Cardiac muscle cell (in vitro differentiated cells and primary cell): ENCODE measurements around the gene ITGB2. TPM values are rescaled to one million over a fixed set of nuclear protein-coding genes. Genes with fewer than 3 reads are reported as not detected.

Experiments
- DNase-seq, 2 donors: peaks; one replicate each; pipeline versions ENCODE4 v3.0.0 to v3.0.0-alpha.2; 2010 to 2017; ENCODE audit warnings: low read depth in 1 of 2, low spot score in 1 of 2
- H3K27ac ChIP-seq: fragments of 200-600 bp; sonication (generic); 2 replicates; pipeline ENCODE4 v1.5.1; 2016
- H3K27me3 ChIP-seq: fragments of 200-600 bp; sonication (generic); 2 replicates; pipeline ENCODE4 v1.6.0; 2016; ENCODE audit warnings: control low read depth
- H3K36me3 ChIP-seq: fragments of 200-600 bp; sonication (generic); 2 replicates; pipeline ENCODE4 v1.5.1; 2016; ENCODE audit warnings: control low read depth
- H3K4me1 ChIP-seq: fragments of 200-600 bp; sonication (generic); 2 replicates; pipeline ENCODE4 v1.8.1; 2017; ENCODE audit warnings: low read depth, mild to moderate bottlenecking, mixed run types
- H3K4me3 ChIP-seq: fragments of 200-600 bp; sonication (generic); 2 replicates; pipeline ENCODE4 v1.5.1; 2016; ENCODE audit warnings: mild to moderate bottlenecking
- H3K9me3 ChIP-seq: fragments of 200-600 bp; sonication (generic); 2 replicates; pipeline ENCODE4 v1.5.1; 2017; ENCODE audit warnings: low read depth, mild to moderate bottlenecking, control low read depth
- polyA plus RNA-seq: library from polyadenylated mRNA; unstranded; fragments of >200 nt; fragmentation: Nextera tagmentation; extraction: Ambion mirVana; gene quantifications from 2 replicates; pipeline ENCODE4 v1.2.1, GENCODE V29; 2016
- total RNA-seq: library from RNA; depleted of rRNA; stranded (reverse); fragments of >200 nt; gene quantifications from 2 replicates; pipeline ENCODE4 v1.2.3, GENCODE V29; 2016
- TF ChIP-seq, protein P1 (sequence below): IDR thresholded peaks from 2 replicates; pipeline ENCODE4 v1.5.1; 2012; ENCODE audit warnings: low read depth, mild to moderate bottlenecking, low read length

The ITGB2 gene
- total and polyA plus RNA-seq, 2 experiments from 2014 or later: 0.27 to 0.57 TPM

DNA sequence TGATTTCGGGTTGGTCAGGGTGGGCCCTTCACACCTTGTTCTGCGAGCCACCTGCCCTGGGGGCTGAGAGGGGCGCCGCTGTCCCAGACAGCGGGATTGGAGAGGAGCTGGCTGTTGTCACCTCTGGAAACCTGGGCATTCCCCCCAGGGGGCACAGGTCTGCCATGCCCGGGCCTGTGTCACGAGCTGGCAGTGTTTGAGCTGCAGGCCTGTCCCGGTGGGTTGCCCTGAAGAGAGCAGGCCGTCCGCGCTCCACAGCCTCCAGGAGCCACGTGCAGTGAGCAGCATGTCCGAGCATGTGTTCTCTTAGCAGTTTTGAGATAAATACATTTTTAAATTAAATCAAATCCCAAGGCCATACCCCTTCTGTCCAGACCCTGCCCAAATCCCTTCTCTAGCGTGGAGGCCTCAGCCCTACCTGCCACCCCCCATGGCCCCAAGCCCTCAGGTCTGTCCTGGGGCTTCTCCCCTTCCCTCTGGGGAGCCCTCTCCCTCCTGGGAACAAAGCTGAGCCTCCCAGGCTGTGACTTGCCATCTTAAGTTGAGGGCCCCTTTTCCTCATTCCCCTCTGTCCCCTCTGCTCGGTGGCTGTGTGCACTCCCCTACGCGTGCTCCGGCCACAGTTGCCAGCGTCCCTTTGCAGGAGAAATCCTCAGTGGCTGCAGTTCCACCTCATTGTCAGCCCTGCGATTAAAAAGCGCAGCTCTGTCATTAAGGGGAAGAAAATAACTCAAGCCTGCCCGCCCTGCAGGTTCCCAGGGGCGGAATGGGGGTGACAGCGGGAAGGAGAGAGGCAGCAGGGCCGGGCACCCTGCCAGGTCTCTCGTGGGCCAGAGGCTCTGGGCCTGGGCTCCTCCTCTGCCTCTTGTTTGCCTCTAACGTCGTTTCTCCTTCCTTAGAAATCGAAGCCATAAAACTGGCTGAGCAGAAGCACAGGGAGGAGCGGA, 45.7 kb upstream of the ITGB2 start:
- Histone ChIP-seq H3K4me3 (no peak overlapping the region), H3K4me1 (peaks cover 22% of the 10 kb centered on the region), H3K36me3 (no peaks in the 10 kb centered on the region), H3K9me3 (no peaks in the 10 kb centered on the region), H3K27ac (peak overlapping the region; percentile 45), H3K27me3 (no peaks in the 10 kb centered on the region)
- peak in 1 of 2 donors; percentile 60 for DNase-seq
- TF ChIP-seq, protein P1, sequence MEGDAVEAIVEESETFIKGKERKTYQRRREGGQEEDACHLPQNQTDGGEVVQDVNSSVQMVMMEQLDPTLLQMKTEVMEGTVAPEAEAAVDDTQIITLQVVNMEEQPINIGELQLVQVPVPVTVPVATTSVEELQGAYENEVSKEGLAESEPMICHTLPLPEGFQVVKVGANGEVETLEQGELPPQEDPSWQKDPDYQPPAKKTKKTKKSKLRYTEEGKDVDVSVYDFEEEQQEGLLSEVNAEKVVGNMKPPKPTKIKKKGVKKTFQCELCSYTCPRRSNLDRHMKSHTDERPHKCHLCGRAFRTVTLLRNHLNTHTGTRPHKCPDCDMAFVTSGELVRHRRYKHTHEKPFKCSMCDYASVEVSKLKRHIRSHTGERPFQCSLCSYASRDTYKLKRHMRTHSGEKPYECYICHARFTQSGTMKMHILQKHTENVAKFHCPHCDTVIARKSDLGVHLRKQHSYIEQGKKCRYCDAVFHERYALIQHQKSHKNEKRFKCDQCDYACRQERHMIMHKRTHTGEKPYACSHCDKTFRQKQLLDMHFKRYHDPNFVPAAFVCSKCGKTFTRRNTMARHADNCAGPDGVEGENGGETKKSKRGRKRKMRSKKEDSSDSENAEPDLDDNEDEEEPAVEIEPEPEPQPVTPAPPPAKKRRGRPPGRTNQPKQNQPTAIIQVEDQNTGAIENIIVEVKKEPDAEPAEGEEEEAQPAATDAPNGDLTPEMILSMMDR: no peak

DNA sequence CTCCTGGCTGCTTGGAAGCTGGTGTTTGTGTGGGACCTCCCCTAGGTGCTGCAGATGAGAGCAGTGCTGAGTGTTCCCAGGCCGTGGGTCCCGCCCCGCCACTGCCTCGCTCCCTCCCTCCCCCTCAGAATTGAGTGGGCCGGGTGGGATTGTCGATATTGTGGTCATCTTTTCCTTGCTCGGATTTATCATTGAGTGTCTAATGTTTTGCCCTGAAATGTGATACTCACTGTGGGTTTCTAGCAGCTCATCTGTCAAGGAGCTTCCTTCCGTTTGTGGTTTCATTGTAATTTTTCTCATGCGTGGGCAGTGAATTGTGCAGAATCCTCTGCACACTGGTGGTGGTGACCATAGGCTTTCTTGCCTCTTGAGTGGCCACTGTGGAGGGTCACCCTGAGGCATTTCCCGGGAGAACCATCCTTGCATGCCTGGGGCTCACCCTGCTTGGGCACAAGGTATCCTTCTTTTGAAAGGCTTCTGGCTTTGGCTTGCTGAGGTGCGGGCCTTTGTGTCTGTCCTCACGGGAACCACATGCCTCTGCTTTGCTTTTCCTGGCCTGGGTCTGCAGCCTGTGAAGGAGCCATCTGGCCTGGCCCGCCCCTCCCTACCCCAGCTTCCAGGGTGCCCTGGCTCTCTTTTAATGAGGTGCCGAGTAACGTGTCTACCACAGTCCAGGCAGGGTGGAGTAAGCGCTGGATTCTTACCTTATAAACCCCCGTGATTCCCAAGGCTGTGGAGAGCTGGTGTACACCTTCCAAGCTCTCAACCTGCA, 44.7 kb upstream of the ITGB2 start:
- Histone ChIP-seq H3K4me1 (peaks cover 22% of the 10 kb centered on the region), H3K27ac (peak overlapping the region; percentile 45)
- peak in 1 of 2 donors; percentile 62 for DNase-seq

DNA sequence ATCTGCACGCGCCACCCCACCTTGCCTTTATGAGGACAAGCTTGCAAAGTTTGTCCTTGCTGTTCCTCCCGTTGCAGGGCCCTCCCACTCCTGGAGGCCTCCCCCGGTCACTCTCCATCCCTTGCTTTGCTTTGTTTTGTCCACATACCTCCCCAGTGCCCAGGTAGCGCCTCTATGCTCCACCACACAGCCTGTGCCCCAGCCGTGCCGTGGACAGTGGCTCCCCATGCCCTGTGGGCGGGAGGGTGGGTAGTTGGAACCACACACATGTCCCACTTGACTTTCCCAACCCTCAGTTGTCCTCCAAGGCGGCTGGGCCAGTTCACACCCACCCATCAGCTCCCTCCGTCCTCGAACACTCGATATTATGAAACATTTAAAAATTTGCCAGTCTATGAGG, 43.7 kb upstream of the ITGB2 start:
- DNase-seq: no peak
- Histone ChIP-seq H3K27me3 (no peaks in the 10 kb centered on the region), H3K27ac (no peak overlapping the region), H3K9me3 (no peaks in the 10 kb centered on the region), H3K36me3 (peaks cover 11% of the 10 kb centered on the region), H3K4me3 (no peak overlapping the region), H3K4me1 (peaks cover 14% of the 10 kb centered on the region)
- TF ChIP-seq, protein P1: no peak

More for the DNA sequence above, 44.7 kb upstream of the ITGB2 start:
- TF ChIP-seq, protein P1: no peak
- H3K36me3 ChIP-seq: peaks cover 8% of the 10 kb centered on the region
- H3K9me3 ChIP-seq: no peaks in the 10 kb centered on the region
- H3K27me3 ChIP-seq: no peaks in the 10 kb centered on the region
- H3K4me3 ChIP-seq: no peak overlapping the region

DNA sequence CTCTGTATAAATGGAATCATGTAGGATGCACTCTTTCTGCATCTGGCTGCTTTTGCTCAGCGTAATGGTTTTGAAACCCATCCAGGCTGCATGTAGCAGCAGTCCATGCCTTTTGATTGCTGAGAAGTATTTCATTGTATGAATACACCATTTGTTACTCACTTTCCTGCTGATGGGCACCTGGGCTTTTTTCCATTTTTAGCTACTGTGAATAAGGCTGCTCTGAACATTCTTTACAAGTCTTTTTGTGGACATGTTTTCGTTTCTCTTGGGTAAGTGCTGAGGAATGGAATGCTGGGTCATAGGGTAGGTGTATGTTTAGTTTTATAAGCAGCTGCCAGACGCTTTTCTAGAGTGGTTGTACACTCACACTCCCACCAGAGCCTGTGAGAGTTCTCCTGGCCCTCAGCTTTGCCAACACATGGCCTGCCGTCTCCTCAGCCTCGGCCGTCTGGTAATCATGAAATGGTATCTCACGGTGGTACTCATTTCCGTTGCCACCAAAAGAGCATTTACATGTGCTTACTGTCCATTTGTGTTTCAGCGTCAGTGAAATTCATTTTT, 41.8 kb upstream of the ITGB2 start:
- H3K27me3 ChIP-seq: no peaks in the 10 kb centered on the region

More for the DNA sequence above, 41.8 kb upstream of the ITGB2 start:
- Histone ChIP-seq H3K4me1 (peaks cover 12% of the 10 kb centered on the region), H3K9me3 (no peaks in the 10 kb centered on the region), H3K36me3 (peaks cover 11% of the 10 kb centered on the region), H3K4me3 (no peak overlapping the region), H3K27ac (peak overlapping the region; percentile 92)
- TF ChIP-seq, protein P1: no peak
- DNase-seq: peak; percentile 74 to 98
